Measurements from ENCODE around the gene UMOD.
A peak's percentile ranks its signal among the peaks of the same experiment; 100 is the strongest.

Gene UMOD

GRCh38 chr16:20352615-20353014 lies at the start of gene UMOD:
Gene UMOD (minus strand): TSS chr16:20352715. CDS start chr16:20350737, 1,978 bp downstream.
- no peak for DNase-seq

DNA sequence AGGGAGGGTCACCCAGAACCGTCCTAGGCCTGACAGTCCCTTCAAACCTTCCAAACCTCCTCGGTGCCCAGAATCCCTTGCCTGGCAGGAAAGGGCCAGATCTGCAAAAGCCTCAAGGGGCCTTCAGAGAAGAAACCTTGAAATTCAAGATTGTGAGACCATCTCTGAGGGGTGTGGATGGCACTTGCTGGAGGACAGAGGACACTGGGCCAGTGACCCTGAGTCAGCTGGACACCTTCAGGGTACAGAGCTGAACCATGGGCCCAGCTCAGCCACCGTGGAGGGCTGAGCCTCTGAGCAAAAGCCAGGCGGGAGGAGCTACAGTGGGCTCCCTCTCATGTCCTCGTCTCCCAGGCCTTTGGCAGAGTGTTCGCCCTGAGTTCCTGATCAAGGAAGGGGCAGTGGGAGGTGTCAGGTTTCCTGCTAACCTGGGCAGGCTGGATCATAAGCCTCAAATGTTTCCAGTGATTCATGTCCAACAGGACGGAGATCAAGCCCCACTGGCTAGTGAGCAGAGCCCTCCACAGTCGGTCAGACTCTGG lies 49.0 kb upstream of the UMOD start:
- DNase-seq, result no peak

DNA sequence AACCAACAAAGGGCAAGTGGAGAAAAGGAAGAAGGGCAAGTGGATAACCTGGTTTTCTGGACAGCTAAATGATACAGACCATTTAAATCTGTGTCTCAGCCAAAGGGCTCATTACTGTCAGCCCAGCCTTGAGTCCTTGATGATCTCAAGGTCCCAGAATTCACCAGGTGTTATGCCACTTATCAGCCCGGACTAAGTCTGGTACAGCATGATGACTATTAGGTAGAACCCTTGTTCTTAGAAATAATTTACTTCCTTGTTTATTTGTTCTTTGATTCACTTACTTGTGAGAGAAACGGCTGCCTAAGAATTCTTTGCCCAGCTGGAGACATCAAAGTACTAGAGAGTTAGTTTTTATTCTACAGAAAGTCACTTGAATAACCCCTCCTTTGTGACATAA lies 48.6 kb upstream of the UMOD start:
- no peak for DNase-seq

DNA sequence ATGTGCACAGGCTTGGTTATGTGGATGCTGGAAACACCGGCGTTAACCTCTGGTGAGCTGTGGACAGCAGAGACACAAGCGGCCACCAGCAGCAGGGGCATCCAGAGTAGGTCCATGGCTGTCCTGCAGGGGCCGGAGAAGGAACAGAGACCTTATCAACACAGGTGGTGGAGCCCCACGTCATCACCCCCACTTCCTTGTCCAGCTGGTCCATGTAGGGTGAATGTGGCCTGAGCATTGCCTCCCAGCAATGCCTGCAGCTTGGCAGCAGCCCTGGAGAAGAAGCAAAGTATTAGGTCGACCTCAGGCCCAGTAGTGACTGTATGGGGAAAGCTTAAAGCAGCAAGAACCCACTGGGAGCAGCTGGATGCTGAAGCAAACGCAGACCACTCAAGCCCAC lies 46.7 kb upstream of the UMOD start:
- no peak for DNase-seq

DNA sequence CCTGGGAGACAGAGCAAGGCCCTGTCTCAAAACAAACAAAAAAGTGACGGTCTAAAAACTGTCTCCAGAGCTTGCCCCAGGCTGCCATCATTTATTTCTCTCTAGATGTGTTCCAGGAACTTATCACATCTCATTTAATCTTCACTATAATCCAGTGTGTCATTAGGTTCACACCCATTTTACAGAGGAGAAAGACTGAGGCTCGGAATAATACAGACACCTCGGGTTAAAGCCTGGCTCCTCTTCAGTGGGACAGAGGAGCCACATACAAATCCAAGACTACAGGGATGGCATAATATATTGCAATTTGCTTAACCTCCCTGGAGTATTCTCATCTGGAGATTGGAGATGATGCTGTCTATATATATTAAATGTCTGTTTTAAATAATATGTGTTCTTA lies 46.1 kb upstream of the UMOD start:
- DNase-seq, result no peak

DNA sequence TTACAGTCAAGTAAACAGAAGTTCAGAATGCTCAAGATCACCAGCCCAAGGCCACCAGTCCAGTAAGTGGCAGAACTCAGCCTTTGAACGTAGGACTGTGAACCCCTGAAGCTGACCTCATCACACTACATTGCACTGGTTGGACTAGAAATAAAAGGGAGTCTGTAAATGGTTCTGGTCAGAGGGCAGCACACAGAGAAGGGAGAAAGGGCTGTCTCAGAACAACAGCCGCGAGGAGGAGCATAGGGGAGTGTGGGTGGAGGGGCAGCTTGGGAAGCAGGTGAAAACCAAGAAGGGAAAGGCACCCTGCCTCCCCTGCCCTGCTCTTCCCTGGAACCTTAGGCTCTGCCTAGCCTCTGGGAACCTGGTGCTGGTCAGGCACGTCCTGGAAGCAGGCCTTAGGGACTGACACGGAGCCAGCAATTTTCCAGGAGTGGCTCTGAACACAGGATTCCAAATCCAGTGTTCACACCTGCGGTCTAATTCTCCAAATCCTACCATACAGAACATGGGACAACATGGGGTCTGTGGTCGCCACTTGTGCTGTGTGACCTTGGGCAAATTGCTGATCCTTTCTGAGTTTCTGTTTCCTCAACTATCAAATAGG lies 45.1 kb upstream of the UMOD start:
- no peak for DNase-seq

- no peak for DNase-seq
Observed at GRCh38 chr16:20396846-20397467, 44.4 kb upstream of the UMOD start.

- no peak for DNase-seq
Observed at GRCh38 chr16:20395946-20396345, 43.4 kb upstream of the UMOD start.

GRCh38 chr16:20393801-20394577 lies 41.5 kb upstream of the UMOD start:
- DNase-seq, result no peak

- DNase-seq, result no peak
Observed at GRCh38 chr16:20391045-20391444, 38.5 kb upstream of the UMOD start.

- DNase-seq, result no peak
Observed at GRCh38 chr16:20388854-20389253, 36.3 kb upstream of the UMOD start.

- no peak for DNase-seq
Observed at GRCh38 chr16:20387978-20388377, 35.5 kb upstream of the UMOD start.

GRCh38 chr16:20385844-20386832 lies 33.6 kb upstream of the UMOD start:
- peak; percentile 59 for DNase-seq

GRCh38 chr16:20383106-20384029 lies 30.9 kb upstream of the UMOD start:
- DNase-seq, result peak; percentile 73

DNA sequence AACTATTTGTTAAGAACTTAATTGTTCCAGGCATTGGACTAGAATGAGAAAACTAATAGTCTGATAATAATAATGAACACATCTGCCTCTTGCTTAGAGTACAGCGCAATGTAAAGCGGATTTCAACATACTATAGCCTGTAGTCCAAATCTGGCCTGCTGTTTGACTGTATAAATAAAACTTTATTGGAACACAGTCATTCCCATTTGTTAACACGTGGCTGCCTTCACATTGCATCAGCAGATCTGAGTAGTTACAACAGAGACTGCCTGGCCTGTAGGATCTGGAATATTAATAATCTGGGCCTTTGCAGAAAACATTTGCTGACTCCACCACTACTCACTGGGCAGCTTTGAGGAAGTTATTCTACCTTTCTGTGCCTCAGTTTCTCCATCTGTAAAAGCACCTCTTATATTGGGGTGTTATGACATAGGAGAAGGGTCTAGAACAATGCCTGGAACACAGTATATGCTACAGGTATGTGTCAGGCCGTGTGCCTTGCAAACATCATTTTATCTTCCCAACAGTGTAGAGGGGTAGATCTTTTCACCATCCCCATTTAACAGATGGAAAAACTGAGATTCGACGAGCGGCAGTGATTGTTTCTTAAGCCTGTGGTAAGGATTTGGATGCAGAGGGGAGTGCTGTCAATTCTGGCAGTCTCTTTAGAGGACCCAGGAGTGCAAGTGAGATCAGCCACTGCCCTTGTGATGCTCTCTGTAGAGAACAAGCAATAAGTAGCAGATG lies 29.9 kb upstream of the UMOD start:
- DNase-seq, result no peak

DNA sequence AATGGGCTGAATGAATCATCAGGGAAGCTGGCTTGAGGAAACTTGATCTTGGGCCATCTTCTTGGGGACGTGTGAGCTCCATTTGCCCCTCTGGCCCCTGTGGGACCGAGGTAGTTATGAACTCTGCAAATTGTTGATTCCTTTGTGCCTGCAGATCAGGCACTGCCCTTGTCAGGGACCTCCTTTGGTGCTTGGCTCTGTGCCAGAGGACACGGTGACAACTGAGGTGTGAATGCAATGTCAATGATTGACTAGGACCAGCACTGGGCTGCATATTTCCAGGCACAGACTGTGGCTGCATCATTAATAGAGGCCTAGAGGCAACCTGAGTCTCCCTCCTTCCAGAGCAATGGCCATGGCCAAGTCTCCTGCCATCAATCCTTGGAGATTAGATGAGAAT lies 28.3 kb upstream of the UMOD start:
- no peak for DNase-seq

DNA sequence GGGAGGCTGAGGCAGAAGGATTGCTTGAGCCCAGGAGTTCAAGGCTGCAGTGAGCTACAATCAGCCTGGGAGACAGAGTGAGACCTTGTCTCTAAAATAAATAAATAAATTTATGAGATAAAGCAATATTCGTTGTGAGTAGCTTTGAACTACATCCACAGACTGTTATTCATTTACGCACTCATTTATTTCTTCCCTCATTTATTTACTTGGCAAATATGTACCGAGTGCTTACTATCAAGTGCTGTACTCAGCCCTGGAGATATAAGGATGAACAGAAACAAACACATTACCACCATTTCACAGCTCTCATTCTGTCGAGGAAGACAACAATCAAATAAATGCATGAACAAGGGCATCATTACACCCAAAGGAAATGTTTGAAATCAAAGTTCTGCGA lies 24.7 kb upstream of the UMOD start:
- DNase-seq, result no peak

GRCh38 chr16:20372701-20373100 lies 20.2 kb upstream of the UMOD start:
- no peak for DNase-seq

DNA sequence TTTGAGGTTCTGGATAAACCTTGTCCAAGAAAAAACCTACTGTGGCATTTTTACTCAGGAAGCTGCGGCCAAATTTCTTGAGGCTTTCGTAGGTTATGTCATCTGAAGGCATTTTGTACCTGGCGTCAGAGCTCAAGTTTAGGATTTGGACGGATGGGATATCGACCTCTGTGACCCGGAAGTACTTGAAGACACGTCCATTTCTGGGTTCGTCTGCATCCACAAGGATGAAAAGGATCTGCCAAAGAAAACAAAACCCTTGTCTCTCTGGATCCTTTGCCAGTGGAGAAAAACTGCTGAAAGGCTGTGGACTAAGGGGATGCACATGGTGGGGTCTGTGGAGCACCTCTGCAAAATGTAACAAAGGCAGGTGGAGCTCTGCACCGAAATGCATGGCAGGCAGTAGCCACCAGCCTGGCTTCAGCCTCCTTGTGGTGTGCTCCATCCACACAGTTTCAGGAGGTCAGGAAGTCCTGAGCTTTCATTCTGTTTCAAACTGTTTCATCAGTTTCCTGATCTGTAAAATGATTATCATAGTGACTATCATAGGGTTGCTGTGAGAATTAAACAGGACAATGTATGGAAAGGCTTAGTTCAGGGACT lies 17.0 kb upstream of the UMOD start:
- DNase-seq, result no peak

DNA sequence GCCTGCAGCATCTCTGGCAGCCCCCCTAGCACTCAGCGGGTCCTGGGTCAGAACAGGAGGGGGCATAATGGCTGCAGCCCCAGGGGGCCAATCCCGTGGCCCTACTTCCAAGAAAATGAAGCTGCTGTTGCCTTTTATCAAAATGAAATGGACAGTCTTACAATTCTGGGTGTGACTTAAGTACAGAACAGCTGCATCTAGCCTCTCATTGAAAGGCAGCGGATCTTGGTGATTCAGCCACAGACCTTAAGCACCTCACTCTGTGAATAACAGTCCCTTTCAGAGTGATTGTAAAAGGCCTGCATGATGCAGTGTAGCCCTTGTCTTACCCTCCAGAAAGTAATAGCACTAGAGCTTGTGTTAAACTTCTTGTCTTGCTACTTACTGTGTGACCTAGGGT lies 11.5 kb upstream of the UMOD start:
- no peak for DNase-seq

Data from activated CD4-positive, alpha-beta T cell treated with anti-CD3 and anti-CD28 coated beads, Interleukin-2, Interleukin-6, amounts not matched to agents 100 ng/mL and 50 ng/mL, durations not matched to agents 16 hours and 8 hours (primary cell).